GM21723 (cell line): ENCODE results near the gene PDLIM5.
"Not testable (repeated sequence)": the region's sequence is repeated elsewhere in the genome, so short reads cannot be mapped to it uniquely, and the experiment has no call there.

Experiments used
- ATAC-seq: cut with Tn5 transposase; IDR thresholded peaks from one replicate; pipeline ENCODE4 v1.9.1; 2021; ENCODE audit warnings: mild to moderate bottlenecking, moderate library complexity; ENCODE audit not compliant: unreplicated experiment

PDLIM5 gene

GRCh38 chr4:94551643-94552564, 100.2 kb downstream of the PDLIM5 start:
- ATAC-seq: no peak

- not testable (repeated sequence) for ATAC-seq
Measured at GRCh38 chr4:94556047-94556446, 104.3 kb downstream of the PDLIM5 start.

- not testable (repeated sequence) for ATAC-seq
Measured at GRCh38 chr4:94557632-94558031, 105.9 kb downstream of the PDLIM5 start.

- no peak for ATAC-seq
Measured at GRCh38 chr4:94558392-94558904, 106.7 kb downstream of the PDLIM5 start.

GRCh38 chr4:94559351-94559806, 107.6 kb downstream of the PDLIM5 start:
- ATAC-seq: no peak

- ATAC-seq: no peak
Measured at GRCh38 chr4:94561249-94562024, 109.7 kb downstream of the PDLIM5 start.

GRCh38 chr4:94562285-94562684, 110.5 kb downstream of the PDLIM5 start:
- no peak for ATAC-seq

GRCh38 chr4:94564252-94564651, 112.5 kb downstream of the PDLIM5 start:
- no peak for ATAC-seq

GRCh38 chr4:94566420-94566819, 114.7 kb downstream of the PDLIM5 start:
- ATAC-seq: no peak

GRCh38 chr4:94567811-94568210, 116.1 kb downstream of the PDLIM5 start:
- ATAC-seq: peak; percentile 74

GRCh38 chr4:94570558-94570957, 118.8 kb downstream of the PDLIM5 start:
- no peak for ATAC-seq

GRCh38 chr4:94571298-94571697, 119.6 kb downstream of the PDLIM5 start:
- ATAC-seq: no peak

- ATAC-seq: no peak
Measured at GRCh38 chr4:94571715-94572114, 120.0 kb downstream of the PDLIM5 start.

GRCh38 chr4:94574050-94574449, 122.3 kb downstream of the PDLIM5 start:
- no peak for ATAC-seq

- no peak for ATAC-seq
Measured at GRCh38 chr4:94574616-94575015, 122.9 kb downstream of the PDLIM5 start.

- no peak for ATAC-seq
Measured at GRCh38 chr4:94575652-94576051, 123.9 kb downstream of the PDLIM5 start.

- no peak for ATAC-seq
Measured at GRCh38 chr4:94576210-94576609, 124.5 kb downstream of the PDLIM5 start.

- no peak for ATAC-seq
Measured at GRCh38 chr4:94577136-94577535, 125.4 kb downstream of the PDLIM5 start.

- no peak for ATAC-seq
Measured at GRCh38 chr4:94578195-94578594, 126.5 kb downstream of the PDLIM5 start.

- no peak for ATAC-seq
Measured at GRCh38 chr4:94581766-94582165, 130.0 kb downstream of the PDLIM5 start.

GRCh38 chr4:94582517-94582916, 130.8 kb downstream of the PDLIM5 start:
- no peak for ATAC-seq
